GM10847 (cell line): ENCODE results near the gene GJA10.

ENCODE experiments used
- POLR2A ChIP-seq: IDR thresholded peaks from 2 replicates; pipeline ENCODE4 v1.6.1; 2011; ENCODE audit not compliant: insufficient read length; ENCODE audit errors: extremely low read depth

GJA10 gene

GRCh38 chr6:89916136-89916920 lies 22.1 kb downstream of the GJA10 start:
- TF ChIP-seq POLR2A, result no peak

DNA sequence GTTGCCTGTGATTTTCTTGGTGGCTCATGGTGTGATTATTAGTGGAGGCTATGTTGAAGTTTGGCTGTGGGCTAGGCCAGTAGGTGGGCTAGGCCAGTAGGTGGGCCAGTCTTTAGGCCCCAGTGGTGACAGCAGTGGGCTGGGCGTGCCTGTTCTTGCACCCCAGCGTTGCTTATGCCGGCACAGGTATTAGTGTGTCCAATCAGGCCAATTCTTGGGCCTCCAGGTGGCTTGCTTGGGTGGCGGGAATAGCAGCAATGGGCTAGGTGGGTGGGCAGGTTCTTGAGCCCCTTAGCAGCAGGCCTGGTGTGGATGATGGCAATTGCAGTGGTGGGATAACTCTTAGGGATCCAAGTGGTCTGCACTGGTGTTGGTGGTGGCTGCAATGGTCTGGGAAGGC lies 22.9 kb downstream of the GJA10 start:
- no peak for TF ChIP-seq POLR2A

- TF ChIP-seq POLR2A, result no peak
These were observed 23.6 kb downstream of the GJA10 start for GRCh38 chr6:89917801-89918366.

DNA sequence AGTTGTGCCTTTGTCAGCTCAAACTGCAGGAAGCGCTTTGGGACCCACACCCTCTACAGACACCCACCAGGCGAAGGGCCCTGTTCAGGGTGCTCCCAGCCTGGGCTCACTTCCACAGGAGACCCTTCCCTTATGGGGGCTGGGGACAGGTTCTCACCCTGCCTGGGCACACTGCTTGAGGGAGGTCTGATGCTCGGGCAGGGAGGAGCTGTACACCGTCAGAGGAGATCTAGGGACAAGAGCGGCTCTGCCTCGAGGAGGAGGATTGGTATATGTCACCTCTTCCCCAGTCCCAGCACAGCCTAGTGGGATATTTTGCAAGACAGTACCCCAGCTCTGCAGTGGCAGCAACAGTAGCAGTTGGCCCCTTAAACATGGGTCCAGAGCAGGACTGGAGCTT lies 26.9 kb downstream of the GJA10 start:
- no peak for TF ChIP-seq POLR2A

- no peak for TF ChIP-seq POLR2A
These were observed 27.4 kb downstream of the GJA10 start for GRCh38 chr6:89921691-89922090.

- TF ChIP-seq POLR2A, result no peak
These were observed 30.0 kb downstream of the GJA10 start for GRCh38 chr6:89924231-89924630.

- no peak for TF ChIP-seq POLR2A
These were observed 31.6 kb downstream of the GJA10 start for GRCh38 chr6:89925826-89926225.

- no peak for TF ChIP-seq POLR2A
These were observed 33.0 kb downstream of the GJA10 start for GRCh38 chr6:89927264-89927663.

- TF ChIP-seq POLR2A, result no peak
These were observed 33.7 kb downstream of the GJA10 start for GRCh38 chr6:89927791-89928550.

DNA sequence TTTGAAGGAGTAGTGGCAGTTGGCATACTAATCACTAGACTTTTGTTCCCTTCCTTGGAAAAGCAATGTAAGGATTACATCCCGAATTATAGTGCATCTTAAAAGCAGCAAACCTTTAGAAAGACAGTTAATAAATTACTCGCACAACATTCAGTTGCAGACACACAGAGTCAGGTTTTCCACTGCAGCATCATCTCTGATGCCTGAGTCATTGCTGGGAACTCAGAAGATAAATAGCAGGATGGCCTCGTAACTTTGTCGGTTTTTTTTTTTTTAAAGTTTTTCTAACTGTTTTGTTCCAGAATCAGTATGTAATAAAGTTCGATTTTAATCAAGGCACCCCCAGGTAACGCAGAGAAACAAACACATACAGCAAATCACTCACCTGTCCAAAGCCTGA lies 34.3 kb downstream of the GJA10 start:
- no peak for TF ChIP-seq POLR2A

- no peak for TF ChIP-seq POLR2A
These were observed 36.5 kb downstream of the GJA10 start for GRCh38 chr6:89930789-89931188.

DNA sequence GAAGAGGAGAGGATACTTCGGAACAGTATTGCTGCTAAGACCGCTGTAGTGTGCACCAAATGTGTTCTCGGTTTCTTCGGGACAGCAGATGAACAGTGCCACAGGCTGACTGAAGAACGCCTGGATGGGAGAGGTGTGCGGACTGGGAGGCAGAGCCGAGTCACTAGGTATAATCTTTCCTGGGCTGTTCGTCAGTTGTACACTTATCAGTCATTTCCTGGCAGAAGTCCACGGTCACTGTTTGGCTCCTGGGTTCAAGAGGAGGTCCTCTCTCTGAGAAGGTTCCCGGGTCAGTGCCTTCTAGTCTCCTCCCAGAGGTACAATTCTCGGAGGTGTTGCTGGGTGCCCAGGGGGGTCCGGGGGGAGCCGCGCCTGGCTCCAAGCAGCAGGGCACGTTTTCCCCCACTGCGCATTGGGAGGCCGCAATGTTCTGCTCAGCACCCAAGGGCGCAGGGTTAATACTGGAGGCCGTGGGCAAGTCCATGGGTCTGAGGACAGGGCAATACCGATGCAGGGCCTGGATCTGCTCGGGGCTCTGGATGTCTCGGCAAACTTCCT lies 38.1 kb downstream of the GJA10 start:
- TF ChIP-seq POLR2A, result no peak

DNA sequence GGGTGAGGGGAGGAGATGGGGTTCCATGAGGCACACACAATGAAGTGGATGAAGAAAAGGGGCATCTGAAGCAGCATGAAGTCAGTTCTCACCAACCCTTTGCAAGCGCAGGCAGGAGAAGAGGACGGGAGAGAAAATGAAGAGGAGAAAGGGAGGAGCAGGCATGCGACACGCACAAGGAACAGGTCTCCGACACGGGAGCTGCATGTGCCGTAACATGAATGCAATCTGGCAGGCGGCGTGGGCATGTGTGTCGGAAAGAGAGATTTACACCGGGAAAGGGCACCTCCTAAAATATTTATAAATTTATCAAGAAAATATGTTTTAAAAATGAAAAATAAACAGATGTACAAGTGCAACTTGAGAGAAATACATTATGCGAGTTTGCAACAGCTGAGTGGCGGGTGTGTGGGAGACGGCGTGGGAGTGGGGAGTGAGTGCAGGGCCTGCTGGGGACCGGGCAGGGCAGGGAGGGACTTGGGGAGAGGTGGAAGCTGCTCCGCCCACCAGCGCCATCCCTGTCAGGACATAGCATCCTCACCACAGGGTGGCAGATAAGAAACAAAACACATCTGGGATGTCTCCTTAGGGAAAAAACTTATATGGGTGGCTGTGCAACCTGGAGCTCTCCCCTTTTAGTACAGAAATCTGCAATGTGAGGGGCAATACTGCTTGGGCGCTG lies 40.6 kb downstream of the GJA10 start:
- TF ChIP-seq POLR2A, result no peak

DNA sequence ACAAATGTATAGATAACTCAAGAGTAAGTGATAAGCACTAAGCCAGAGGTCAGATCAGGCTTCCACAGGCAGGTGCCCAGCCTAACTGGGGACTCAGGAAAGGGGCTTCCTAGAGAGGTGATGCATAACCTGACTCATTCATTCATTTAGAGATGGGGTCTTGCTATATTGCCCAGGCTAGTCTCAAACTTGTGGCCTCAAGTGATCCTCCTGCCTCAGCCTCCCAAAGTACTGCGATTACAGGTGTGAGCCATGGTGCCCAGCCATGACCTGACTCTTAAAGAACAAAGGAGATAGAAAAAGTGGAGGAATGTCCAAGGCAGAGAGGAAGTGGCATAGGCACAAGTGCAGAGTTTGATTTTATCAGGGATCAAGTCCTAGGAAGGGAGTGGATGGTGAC lies 41.9 kb downstream of the GJA10 start:
- TF ChIP-seq POLR2A, result no peak

- no peak for TF ChIP-seq POLR2A
These were observed 43.7 kb downstream of the GJA10 start for GRCh38 chr6:89938014-89938413.
